ENCODE measurements around the gene ZNF619.

GRCh38 chr3:40451551-40451950 is 25.4 kb upstream of the ZNF619 start:
- TF ChIP-seq CTCF (conservative IDR thresholded peaks at IDR 0.05 in 1 of 2, IDR thresholded peaks at IDR 0.05 in 1 of 2; ENCODE audit: low read depth in 1 of 2, low read length in 2 of 2) = no peak
- no peak for TF ChIP-seq EZH2 (IDR thresholded peaks at IDR 0.05; ENCODE audit: low read length, missing control alignments)
